Neural cell (in vitro differentiated cells): ENCODE data around the gene EPB41. TPM values are rescaled to one million over a fixed set of nuclear protein-coding genes. Genes with fewer than 3 reads are reported as not detected.
A peak's percentile ranks its signal among the peaks of the same experiment; 100 is the strongest.

ENCODE experiments used
- H2AFZ ChIP-seq: fragments of 200-600, 300-800 bp; sonication (generic), shearing (Covaris generic); 2 replicates; pipeline ENCODE4 v1.6.0; 2014; ENCODE audit warnings: low read depth, mild to moderate bottlenecking, antibody characterized with exemption, low read length, moderate library complexity
- H3F3A ChIP-seq: fragments of 200-600 bp; shearing (Covaris generic); 2 replicates; pipeline ENCODE4 v1.6.1; 2016; ENCODE audit warnings: mild to moderate bottlenecking, moderate library complexity, mixed read lengths, antibody characterized with exemption, low read length; ENCODE audit not compliant: insufficient read depth, poor library complexity, severe bottlenecking
- H3K27ac ChIP-seq: fragments of 200-600, 300-800 bp; sonication (generic), shearing (Covaris generic); 2 replicates; pipeline ENCODE4 v1.5.1; 2014; ENCODE audit warnings: mild to moderate bottlenecking, low read length, moderate library complexity
- H3K27me3 ChIP-seq: fragments of 300-800, 200-600 bp; sonication (generic), shearing (Covaris generic); 2 replicates; pipeline ENCODE4 v1.6.0; 2014; ENCODE audit warnings: mild to moderate bottlenecking, low read depth, low read length, moderate library complexity; ENCODE audit not compliant: insufficient read depth
- H3K36me3 ChIP-seq: fragments of 300-800, 200-600 bp; sonication (generic), shearing (Covaris generic); 2 replicates; pipeline ENCODE4 v1.5.1; 2014; ENCODE audit warnings: mild to moderate bottlenecking, antibody characterized with exemption, low read length, moderate library complexity; ENCODE audit not compliant: insufficient read depth
- H3K4me2 ChIP-seq: fragments of 300-800, 200-600 bp; sonication (generic), shearing (Covaris generic); 2 replicates; pipeline ENCODE4 v1.6.0; 2014; ENCODE audit warnings: mild to moderate bottlenecking, low read length
- H3K4me3 ChIP-seq: fragments of 300-800, 200-600 bp; sonication (generic), shearing (Covaris generic); 2 replicates; pipeline ENCODE4 v1.5.1; 2014; ENCODE audit warnings: mild to moderate bottlenecking, low read length, moderate library complexity
- H3K79me2 ChIP-seq: fragments of 200-600 bp; shearing (Covaris generic); replicated peaks from 2 replicates; pipeline ENCODE4 v1.6.0; 2014; ENCODE audit warnings: mild to moderate bottlenecking, low read length, moderate library complexity; ENCODE audit not compliant: insufficient read depth
- H3K9ac ChIP-seq: fragments of 300-800, 200-600 bp; sonication (generic), shearing (Covaris generic); 2 replicates; pipeline ENCODE4 v1.6.1; 2016; ENCODE audit warnings: mild to moderate bottlenecking, low read length, mixed read lengths
- H3K9me2 ChIP-seq: fragments of 200-600 bp; shearing (Covaris generic); 2 replicates; pipeline ENCODE4 v1.6.1; 2016; ENCODE audit warnings: mild to moderate bottlenecking, low read length, mixed read lengths; ENCODE audit not compliant: insufficient read depth
- H3K9me3 ChIP-seq: fragments of 200-600, 300-800 bp; sonication (generic), shearing (Covaris generic); 2 replicates; pipeline ENCODE4 v1.6.1; 2016; ENCODE audit warnings: mild to moderate bottlenecking, mixed run types, low read length, moderate library complexity, mixed read lengths
- H4K20me1 ChIP-seq: fragments of 200-600 bp; shearing (Covaris generic); 2 replicates; pipeline ENCODE4 v1.6.1; 2016; ENCODE audit warnings: mild to moderate bottlenecking, mixed run types; ENCODE audit not compliant: insufficient read depth
- CTCF ChIP-seq: fragments of 450-650 bp; IDR thresholded peaks from 2 replicates; pipeline ENCODE4 v1.5.1; 2014; ENCODE audit warnings: antibody characterized with exemption, mild to moderate bottlenecking, moderate library complexity; ENCODE audit not compliant: poor library complexity, severe bottlenecking
- EP300 ChIP-seq: fragments of 450-650 bp; conservative IDR thresholded peaks from 2 replicates; pipeline ENCODE4 v1.6.1; 2014; ENCODE audit warnings: antibody characterized with exemption, mild to moderate bottlenecking, moderate library complexity; ENCODE audit not compliant: poor library complexity, severe bottlenecking
- EZH2 ChIP-seq: fragments of 200-600, 300-800 bp; shearing (Covaris generic), sonication (generic); IDR thresholded peaks from 2 replicates; pipeline ENCODE4 v1.6.1; 2014; ENCODE audit warnings: antibody characterized with exemption, low read length, borderline replicate concordance, mild to moderate bottlenecking; ENCODE audit not compliant: insufficient read depth, poor library complexity, severe bottlenecking
- MXI1 ChIP-seq: fragments of 450-650 bp; conservative IDR thresholded peaks from 2 replicates; pipeline ENCODE4 v1.6.1; 2014; ENCODE audit warnings: antibody characterized with exemption, mild to moderate bottlenecking; ENCODE audit not compliant: poor library complexity, severe bottlenecking
- POLR2AphosphoS5 ChIP-seq: IDR thresholded peaks from 2 replicates; pipeline ENCODE4 v1.6.1; 2012
- RAD21 ChIP-seq: fragments of 450-650 bp; conservative IDR thresholded peaks from 2 replicates; pipeline ENCODE4 v1.6.1; 2014; ENCODE audit warnings: antibody characterized with exemption, mild to moderate bottlenecking, moderate library complexity
- REST ChIP-seq: IDR thresholded peaks from 2 replicates; pipeline ENCODE4 v1.6.1; 2012; ENCODE audit warnings: borderline replicate concordance
- SMC3 ChIP-seq: fragments of 450-650 bp; conservative IDR thresholded peaks from 2 replicates; pipeline ENCODE4 v1.6.1; 2014; ENCODE audit warnings: antibody characterized with exemption, mild to moderate bottlenecking, moderate library complexity; ENCODE audit not compliant: poor library complexity
- TAF1 ChIP-seq: IDR thresholded peaks from 2 replicates; pipeline ENCODE4 v1.6.1; 2012; ENCODE audit warnings: low read depth
- polyA plus RNA-seq: library from polyadenylated mRNA; depleted of rRNA; stranded (reverse); fragments of >200 nt; gene quantifications from 2 replicates; pipeline ENCODE4 v1.2.3, GENCODE V29; 2014

Gene EPB41
- polyA plus RNA-seq, 1 donor from 2014 or later, result 62.0 TPM

- TF ChIP-seq EP300 (no peak), POLR2AphosphoS5 (no peak), REST (no peak), MXI1 (no peak), SMC3 (no peak), EZH2 (no peak), RAD21 (no peak), TAF1 (no peak), CTCF (no peak)
- Histone ChIP-seq H3K4me3 (no peak overlapping the region), H2AFZ (no peak overlapping the region), H3K9me2 (no peaks in the 10 kb centered on the region), H3K79me2 (peaks cover 39% of the 10 kb centered on the region), H3K9me3 (no peaks in the 10 kb centered on the region), H3K27ac (no peak overlapping the region), H4K20me1 (no peaks in the 10 kb centered on the region), H3F3A (no peaks in the 10 kb centered on the region), H3K4me2 (no peak overlapping the region), H3K36me3 (peaks cover 8% of the 10 kb centered on the region), H3K9ac (no peak overlapping the region), H3K27me3 (no peaks in the 10 kb centered on the region)
These were observed 247.7 kb downstream of the EPB41 start for GRCh38 chr1:29162025-29162424.

- H3K27me3 ChIP-seq, result no peaks in the 10 kb centered on the region
- H3K27ac ChIP-seq, result peak overlapping the region; percentile 76
- H3K9me3 ChIP-seq, result no peaks in the 10 kb centered on the region
- no peaks in the 10 kb centered on the region for H3K9me2 ChIP-seq
- TF ChIP-seq EP300, result no peak
- no peak for TF ChIP-seq MXI1
- no peak for TF ChIP-seq EZH2
- TF ChIP-seq CTCF, result no peak
- no peak for TF ChIP-seq SMC3
- TF ChIP-seq TAF1, result no peak
- TF ChIP-seq REST, result no peak
- TF ChIP-seq RAD21, result no peak
- no peak for TF ChIP-seq POLR2AphosphoS5
- H4K20me1 ChIP-seq, result no peaks in the 10 kb centered on the region
- H3K4me2 ChIP-seq, result no peak overlapping the region
- no peak overlapping the region for H2AFZ ChIP-seq
- H3K4me3 ChIP-seq, result no peak overlapping the region
- no peaks in the 10 kb centered on the region for H3F3A ChIP-seq
- H3K79me2 ChIP-seq, result peaks cover 41% of the 10 kb centered on the region
- peaks cover 8% of the 10 kb centered on the region for H3K36me3 ChIP-seq
- no peak overlapping the region for H3K9ac ChIP-seq
These were observed 248.2 kb downstream of the EPB41 start for GRCh38 chr1:29162476-29163138.
